Stimulated activated CD8-positive, alpha-beta memory T cell treated with anti-CD3 and anti-CD28 coated beads, Interleukin-4, amount 100 ng/mL, for 1 hour (primary cell): ENCODE data around the gene RNF212.
A peak's percentile ranks its signal among the peaks of the same experiment; 100 is the strongest.

Experiments used
- DNase-seq, 2 donors: peaks; one replicate each; pipeline ENCODE4 v3.0.0-alpha.2; 2020; ENCODE audit warnings: low read depth in 2 of 2, low spot score in 1 of 2

Gene RNF212

GRCh38 chr4:1090465-1091440 is 22.6 kb downstream of the RNF212 start:
- no peak for DNase-seq

- DNase-seq, result no peak
These were observed 23.3 kb downstream of the RNF212 start for GRCh38 chr4:1090036-1090435.

GRCh38 chr4:1087371-1087770 is 26.0 kb downstream of the RNF212 start:
- no peak for DNase-seq

DNA sequence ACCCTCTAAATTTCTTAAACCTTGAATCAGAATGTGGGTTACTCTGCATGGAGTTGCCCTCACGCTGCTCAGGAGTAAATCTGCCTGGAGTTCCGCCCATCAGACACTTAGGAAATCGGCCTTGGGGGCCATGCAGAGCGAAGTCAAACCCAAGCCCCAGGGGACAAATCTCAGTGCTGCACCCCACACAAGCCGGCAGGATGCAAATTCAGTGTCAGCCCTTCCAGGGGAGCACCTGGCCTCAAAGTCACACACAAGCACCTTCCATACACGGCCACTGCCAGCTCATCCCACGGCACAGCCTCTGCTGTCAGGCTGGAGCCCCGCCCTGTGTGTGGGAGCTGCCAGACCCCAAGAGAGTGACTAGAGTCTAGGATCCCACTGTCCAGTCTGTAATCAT is 27.4 kb downstream of the RNF212 start:
- no peak for DNase-seq

- DNase-seq, result no peak
These were observed 28.0 kb downstream of the RNF212 start for GRCh38 chr4:1085404-1085799.

- DNase-seq, result no peak
These were observed 28.5 kb downstream of the RNF212 start for GRCh38 chr4:1084796-1085403.

DNA sequence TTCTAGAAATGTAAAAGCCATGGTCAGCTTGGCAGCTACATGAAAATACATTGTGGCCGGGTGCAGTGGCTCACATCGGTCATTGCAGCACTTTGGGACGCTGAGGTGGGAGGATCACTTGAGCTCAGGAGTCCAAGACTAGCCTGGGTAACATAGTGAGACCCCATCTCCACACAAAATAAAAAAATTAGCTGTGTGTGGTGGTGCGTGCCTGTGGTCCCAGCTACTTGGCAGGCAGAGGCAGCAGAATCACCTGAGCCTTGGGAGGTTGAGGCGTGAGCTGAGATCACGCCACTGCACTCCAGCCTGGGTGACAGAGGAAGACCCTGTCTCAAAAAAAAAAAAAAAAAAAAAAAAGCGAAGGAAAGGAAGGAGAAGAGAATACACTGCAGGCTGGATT is 29.0 kb downstream of the RNF212 start:
- DNase-seq, result no peak

DNA sequence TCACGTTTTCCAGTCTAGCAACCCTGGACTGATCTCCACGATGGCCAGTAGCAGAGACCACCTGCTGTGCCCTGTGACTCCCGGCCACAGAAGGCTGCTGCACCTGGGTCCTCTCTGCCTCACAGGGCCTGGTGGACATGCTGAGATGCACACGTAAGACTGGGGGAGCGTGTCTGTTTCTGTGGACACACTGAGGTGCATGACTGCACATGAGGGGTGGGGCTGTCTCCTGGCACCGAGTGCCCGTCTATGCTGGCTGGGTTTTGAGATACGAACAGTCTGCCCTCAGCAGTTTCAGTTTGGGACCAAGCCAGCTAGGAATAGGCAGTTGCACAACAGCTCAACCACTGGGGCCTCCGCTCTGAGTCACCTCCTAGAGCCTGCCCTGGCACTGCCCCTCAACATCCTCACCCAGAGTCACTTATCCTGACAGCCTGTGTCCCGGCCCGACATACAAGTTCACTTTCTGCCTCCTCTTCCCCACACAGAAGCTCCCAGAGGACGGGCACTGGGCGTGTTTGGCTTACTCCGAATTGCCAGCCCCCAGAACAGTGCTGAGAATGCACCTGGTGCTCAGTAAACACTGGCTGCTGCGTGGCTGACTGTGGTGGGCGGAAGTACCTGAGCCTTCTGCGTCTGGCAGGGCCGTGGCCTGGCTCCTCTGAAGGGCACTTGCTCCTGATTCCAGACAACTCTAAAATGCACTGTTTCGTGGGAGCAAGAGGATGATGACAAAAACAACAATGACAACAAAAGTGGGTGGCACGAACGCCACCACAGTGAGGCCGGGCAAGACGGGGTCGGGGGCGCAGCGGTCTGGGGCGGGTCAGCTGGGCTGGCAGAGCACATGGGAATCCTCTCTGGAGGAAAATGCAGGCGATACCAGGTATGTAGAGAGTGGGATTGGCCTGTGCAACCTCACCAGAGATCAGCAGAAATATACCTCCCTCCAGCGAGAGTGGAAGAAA is 30.9 kb downstream of the RNF212 start:
- DNase-seq, result no peak

- DNase-seq, result no peak
These were observed 31.7 kb downstream of the RNF212 start for GRCh38 chr4:1081689-1082040.

GRCh38 chr4:1080961-1081688 is 32.2 kb downstream of the RNF212 start:
- DNase-seq, result no peak

DNA sequence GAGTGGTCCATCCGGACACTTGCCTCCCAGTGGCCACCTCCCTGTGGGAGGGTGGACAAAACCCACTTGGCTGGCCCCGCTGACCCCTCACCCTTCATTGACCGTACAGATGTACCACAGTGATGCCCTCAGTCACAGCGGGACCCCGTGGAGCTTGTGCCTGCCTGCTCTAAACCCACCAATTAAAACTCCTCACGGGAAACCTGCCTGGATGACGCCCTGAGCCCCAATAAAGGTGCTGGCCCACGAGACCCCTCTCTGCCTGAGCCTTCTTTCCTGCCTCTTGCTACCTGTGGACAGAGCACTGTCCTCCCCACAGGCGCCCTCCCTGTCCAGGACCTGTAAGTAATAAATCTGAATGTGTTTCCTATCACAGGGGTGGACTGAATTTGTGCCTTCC is 32.9 kb downstream of the RNF212 start:
- no peak for DNase-seq

GRCh38 chr4:1079711-1080265 is 33.6 kb downstream of the RNF212 start:
- DNase-seq, result no peak

- DNase-seq, result no peak
These were observed 34.9 kb downstream of the RNF212 start for GRCh38 chr4:1078490-1078889.

GRCh38 chr4:1077711-1078477 is 35.5 kb downstream of the RNF212 start:
- no peak for DNase-seq

- DNase-seq, result no peak
These were observed 37.3 kb downstream of the RNF212 start for GRCh38 chr4:1075809-1076699.

DNA sequence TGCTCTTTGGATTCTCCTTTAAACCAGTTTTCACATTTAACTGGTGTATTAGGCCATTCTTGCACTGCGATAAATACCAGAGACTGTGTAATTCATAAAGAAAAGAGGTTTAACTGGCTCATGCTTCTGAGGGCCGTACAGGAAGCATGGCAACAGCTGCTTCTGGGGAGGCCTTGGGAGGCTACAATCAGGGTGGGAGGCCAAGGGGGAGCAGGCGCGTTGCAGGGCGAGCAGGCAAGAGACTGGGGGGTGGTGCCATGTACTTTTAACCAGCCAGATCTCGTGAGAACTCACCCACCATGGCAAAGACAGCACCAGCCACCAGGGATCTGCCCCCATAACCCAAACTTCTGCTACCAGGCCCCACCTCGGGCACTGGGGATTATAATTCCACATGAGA is 38.1 kb downstream of the RNF212 start:
- no peak for DNase-seq

GRCh38 chr4:1074077-1074476 is 39.3 kb downstream of the RNF212 start:
- DNase-seq, result no peak

DNA sequence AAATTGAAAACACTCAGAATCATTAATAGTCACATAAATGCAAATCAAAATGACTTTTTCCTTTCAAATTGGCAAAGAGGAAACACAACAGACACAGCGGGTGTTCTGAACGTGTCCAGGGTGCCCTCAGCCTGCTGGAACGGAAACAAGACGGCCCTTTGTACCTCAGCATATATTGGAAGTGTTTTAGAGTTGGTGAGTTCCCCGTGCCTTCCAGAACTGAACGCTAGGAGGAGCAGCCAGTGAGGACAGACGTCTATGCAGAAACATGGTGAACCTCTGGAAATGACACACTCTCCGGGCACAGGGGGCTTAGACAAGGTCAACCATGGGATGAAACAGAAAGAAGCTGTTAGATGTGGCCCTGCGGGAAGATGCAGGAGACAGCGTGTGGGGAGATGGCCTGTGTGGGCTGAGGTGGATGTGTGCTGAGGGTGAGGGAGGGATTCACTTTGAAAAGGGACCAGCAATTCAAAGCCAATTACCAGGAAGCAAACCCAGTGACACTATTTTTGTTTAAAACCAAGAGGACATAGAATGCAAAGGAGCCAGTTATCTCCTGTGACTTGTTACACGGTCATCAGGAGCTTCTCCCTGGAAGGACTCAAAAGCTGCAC is 40.4 kb downstream of the RNF212 start:
- peak in 1 of 2 donors; percentile 10 for DNase-seq
